SK-N-SH (cell line): Measurements from ENCODE around the gene NACC1. TPM values are rescaled to one million over a fixed set of nuclear protein-coding genes. Genes with fewer than 3 reads are reported as not detected.

Source experiments
- CTCF ChIA-PET: fragments of 300-600, 350-600 bp; formaldehyde crosslinking; extraction: SDS; loops from one replicate; lab custom pipeline; 2021; lab: Yijun Ruan, JAX
- POLR2A ChIA-PET: fragments of 350-600 bp; sonication (Branson Sonifier 250); formaldehyde crosslinking; extraction: SDS; loops from one replicate; lab custom pipeline; 2020; ENCODE audit warnings: antibody characterized with exemption, inconsistent platforms; lab: Yijun Ruan, JAX
- DNase-seq: peaks from one replicate; pipeline ENCODE4 v3.0.0; 2012
- H2AFZ ChIP-seq: fragments of 200-600 bp; sonication (generic); 2 replicates; pipeline ENCODE4 v1.8.1; 2016; ENCODE audit warnings: antibody characterized with exemption, mild to moderate bottlenecking, low read depth
- H3F3A ChIP-seq: fragments of 200-600 bp; sonication (generic); replicated peaks from 2 replicates; pipeline ENCODE3; 2016; ENCODE audit warnings: antibody characterized with exemption, mild to moderate bottlenecking; ENCODE audit not compliant: insufficient read depth
- H3K27ac ChIP-seq, 2 experiments: fragments of 200-500 bp in 1 of 2; fragments of 200-600 bp in 1 of 2; sonication (Bioruptor generic) in 1 of 2; sonication (generic), shearing (Covaris generic) in 1 of 2; 2 replicates each; pipeline versions ENCODE4 v1.5.1 to v1.6.1; 2014 to 2016; ENCODE audit warnings: low read depth in 2 of 2, inconsistent platforms in 1 of 2, low read length in 1 of 2, mild to moderate bottlenecking in 1 of 2, mixed read lengths in 1 of 2
- H3K27me3 ChIP-seq: fragments of 200-600 bp; sonication (generic), shearing (Covaris generic); 2 replicates; pipeline ENCODE4 v1.6.1; 2016; ENCODE audit warnings: mixed run types; ENCODE audit not compliant: insufficient read depth
- H3K36me3 ChIP-seq, 2 experiments: fragments of 200-500 bp in 1 of 2; fragments of 200-600 bp in 1 of 2; sonication (Bioruptor generic) in 1 of 2; sonication (generic) in 1 of 2; replicated peaks in 1 of 2; 2 replicates each; pipeline versions ENCODE3 to v1.5.1; 2014 to 2016; ENCODE audit warnings: low read length in 1 of 2, mild to moderate bottlenecking in 1 of 2; ENCODE audit not compliant: insufficient read depth in 2 of 2, control insufficient read depth in 1 of 2
- H3K4me1 ChIP-seq, 2 experiments: fragments of 200-500 bp in 1 of 2; fragments of 200-600 bp in 1 of 2; sonication (Bioruptor generic) in 1 of 2; sonication (generic), shearing (Covaris generic) in 1 of 2; 2 replicates each; pipeline versions ENCODE4 v1.5.1 to v1.6.1; 2014 to 2016; ENCODE audit warnings: low read depth in 1 of 2, low read length in 1 of 2, mixed run types in 1 of 2; ENCODE audit not compliant: insufficient read depth in 2 of 2, control insufficient read depth in 1 of 2
- H3K4me2 ChIP-seq: fragments of 200-600 bp; sonication (generic), shearing (Covaris generic); 2 replicates; pipeline ENCODE4 v1.6.1; 2017; ENCODE audit warnings: mixed run types
- H3K4me3 ChIP-seq, 2 experiments: fragments of 200-500 bp in 1 of 2; fragments of 200-600 bp in 1 of 2; sonication (Bioruptor generic) in 1 of 2; sonication (generic), shearing (Covaris generic) in 1 of 2; 2 replicates each; pipeline versions ENCODE4 v1.5.1 to v1.8.1; 2014 to 2016; ENCODE audit warnings: low read depth in 2 of 2, inconsistent platforms in 1 of 2, low read length in 1 of 2, mild to moderate bottlenecking in 1 of 2, mixed read lengths in 1 of 2, moderate library complexity in 1 of 2
- H3K79me2 ChIP-seq: fragments of 200-600 bp; sonication (generic); 2 replicates; pipeline ENCODE4 v1.8.1; 2017; ENCODE audit warnings: mild to moderate bottlenecking; ENCODE audit not compliant: insufficient read depth
- H3K9ac ChIP-seq: fragments of 200-600 bp; sonication (generic); 2 replicates; pipeline ENCODE4 v1.6.1; 2017; ENCODE audit warnings: mixed run types
- H3K9me2 ChIP-seq: fragments of 200-600 bp; sonication (generic); 2 replicates; pipeline ENCODE4 v1.6.1; 2017; ENCODE audit warnings: mixed run types
- H3K9me3 ChIP-seq: fragments of 200-600 bp; sonication (generic); 2 replicates; pipeline ENCODE4 v1.6.1; 2017; ENCODE audit warnings: mixed run types, mild to moderate bottlenecking, moderate library complexity
- H4K20me1 ChIP-seq: fragments of 200-600 bp; sonication (generic); 2 replicates; pipeline ENCODE4 v1.6.1; 2017; ENCODE audit warnings: mild to moderate bottlenecking, mixed run types; ENCODE audit not compliant: insufficient read depth
- CHD2 ChIP-seq: fragments of 150-350 bp; IDR thresholded peaks from 2 replicates; pipeline ENCODE4 v1.6.1; 2018; ENCODE audit warnings: low read length; ENCODE audit not compliant: partially characterized antibody
- CTCF ChIP-seq: fragments of 200-600 bp; sonication (generic); IDR thresholded peaks from 2 replicates; pipeline ENCODE4 v1.6.1; 2017; ENCODE audit warnings: antibody characterized with exemption, mild to moderate bottlenecking, moderate library complexity
- EZH2phosphoT487 ChIP-seq: fragments of 200-600 bp; sonication (generic); IDR thresholded peaks from 2 replicates; pipeline ENCODE4 v1.6.1; 2017; ENCODE audit warnings: low read depth, mixed run types, mild to moderate bottlenecking, antibody characterized with exemption, moderate library complexity, borderline replicate concordance
- FOSL2 ChIP-seq: IDR thresholded peaks from 2 replicates; pipeline ENCODE4 v1.4.0; 2012; ENCODE audit warnings: low read depth, mild to moderate bottlenecking, moderate library complexity, borderline replicate concordance
- FOXJ3 ChIP-seq: sonication (generic); formaldehyde crosslinking; IDR thresholded peaks from 2 replicates; pipeline ENCODE4 v1.5.1; 2020; ENCODE audit warnings: mild to moderate bottlenecking, missing genetic modification reagents
- JUND ChIP-seq: IDR thresholded peaks from 2 replicates; pipeline ENCODE4 v1.4.0; 2012
- MAX ChIP-seq: IDR thresholded peaks from 2 replicates; pipeline ENCODE4 v1.4.0; 2012; ENCODE audit warnings: low read depth
- POLR2AphosphoS5 ChIP-seq: IDR thresholded peaks from 2 replicates; pipeline ENCODE4 v1.6.1; 2012; ENCODE audit warnings: low read depth, low read length
- RCOR1 ChIP-seq: fragments of 150-350 bp; IDR thresholded peaks from 2 replicates; pipeline ENCODE4 v1.6.1; 2017; ENCODE audit warnings: antibody characterized with exemption, low read length
- REST ChIP-seq: IDR thresholded peaks from 2 replicates; pipeline ENCODE4 v1.6.1; 2012; ENCODE audit warnings: mild to moderate bottlenecking, low read depth, low read length, moderate library complexity
- SIN3A ChIP-seq: IDR thresholded peaks from 2 replicates; pipeline ENCODE4 v1.6.1; 2012; ENCODE audit warnings: low read depth, mild to moderate bottlenecking, low read length, moderate library complexity, borderline replicate concordance
- ZBTB33 ChIP-seq: IDR thresholded peaks from 2 replicates; pipeline ENCODE4 v1.4.0; 2012; ENCODE audit warnings: low read depth, borderline replicate concordance
- WGBS: methylation state at CpG from one replicate; pipeline ENCODE4 v1.1.6; 2017; ENCODE audit warnings: low lambda C conversion rate; 5-methylcytosine and 5-hydroxymethylcytosine counted together
- polyA plus RNA-seq, 3 experiments: library from polyadenylated mRNA; depleted of rRNA; stranded (reverse); fragments of >200 nt; gene quantifications; 2 replicates each; pipeline ENCODE4 v1.2.3, GENCODE V29; 2012
- TF ChIP-seq, protein P1 (sequence below): IDR thresholded peaks from 2 replicates; pipeline ENCODE4; 2012

NACC1 gene
- polyA plus RNA-seq, 1 of the 3 experiments (the other 2 are of a cell fraction), result 127 TPM

DNA sequence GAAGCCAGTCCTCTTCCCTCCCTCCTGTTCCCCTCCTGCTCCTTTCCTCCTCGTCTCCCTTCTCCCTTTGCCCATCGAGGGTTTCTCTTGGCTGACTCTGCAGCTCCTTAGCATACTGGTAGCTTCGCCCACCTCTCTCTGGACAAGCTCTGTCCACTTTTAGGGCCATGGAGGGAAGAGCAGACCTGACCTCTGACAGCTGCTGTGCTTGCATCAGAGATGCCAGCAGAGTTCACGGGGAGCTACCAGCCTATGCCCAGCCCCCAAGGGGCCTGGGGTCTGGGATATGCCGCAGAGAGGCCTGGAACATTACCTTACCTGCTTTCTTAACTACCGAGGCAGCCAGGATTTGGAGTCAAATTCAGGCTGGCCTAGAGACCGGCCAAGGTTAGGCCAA lies 35.1 kb upstream of the NACC1 start:
- Histone ChIP-seq H3K9me3 (no peaks in the 10 kb centered on the region), H3F3A (no peaks in the 10 kb centered on the region), H3K4me1 (peaks cover 10 to 27% of the 10 kb centered on the region in 2 experiments; a peak in 3 of 4 replicates), H3K9ac (no peak overlapping the region), H3K4me3 (no peak overlapping the region), H3K36me3 (peaks cover 13 to 40% of the 10 kb centered on the region in 2 experiments), H3K27me3 (no peaks in the 10 kb centered on the region)
- POLR2A ChIA-PET, result interaction anchor here (0.6 kb wide), 1 partner anchor 22 kb away, joined by 3 read pairs; no protein-coding TSS in a partner anchor
- no peak for TF ChIP-seq EZH2phosphoT487
- no peak for TF ChIP-seq CHD2
- TF ChIP-seq SIN3A, result no peak
- no peak for TF ChIP-seq FOSL2
- TF ChIP-seq REST, result no peak
- no peak for TF ChIP-seq MAX
- TF ChIP-seq JUND, result no peak
- TF ChIP-seq, protein P1, sequence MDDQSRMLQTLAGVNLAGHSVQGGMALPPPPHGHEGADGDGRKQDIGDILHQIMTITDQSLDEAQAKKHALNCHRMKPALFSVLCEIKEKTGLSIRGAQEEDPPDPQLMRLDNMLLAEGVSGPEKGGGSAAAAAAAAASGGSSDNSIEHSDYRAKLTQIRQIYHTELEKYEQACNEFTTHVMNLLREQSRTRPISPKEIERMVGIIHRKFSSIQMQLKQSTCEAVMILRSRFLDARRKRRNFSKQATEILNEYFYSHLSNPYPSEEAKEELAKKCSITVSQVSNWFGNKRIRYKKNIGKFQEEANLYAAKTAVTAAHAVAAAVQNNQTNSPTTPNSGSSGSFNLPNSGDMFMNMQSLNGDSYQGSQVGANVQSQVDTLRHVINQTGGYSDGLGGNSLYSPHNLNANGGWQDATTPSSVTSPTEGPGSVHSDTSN, result no peak
- TF ChIP-seq, all 33 proteins: peak for 0
- no peak for DNase-seq
- Histone ChIP-seq H3K9me2 (no peaks in the 10 kb centered on the region), H3K4me2 (no peak overlapping the region), H3K79me2 (no peaks in the 10 kb centered on the region), H3K27ac (no peak overlapping the region; a peak in 1 of 4 replicates), H4K20me1 (no peaks in the 10 kb centered on the region), H2AFZ (no peak overlapping the region)
- WGBS, result 86% methylated on average over 6 of the region's 7 CpGs
- CTCF ChIA-PET, result interaction anchor here (0.7 to 35.2 kb wide), 9 partner anchors 10 to 118 kb away, joined by 3 to 506 read pairs (median 6); no protein-coding TSS in a partner anchor

- peaks cover 10 to 21% of the 10 kb centered on the region in 2 experiments; a peak in 3 of 4 replicates for H3K4me1 ChIP-seq
- no peak overlapping the region for H3K9ac ChIP-seq
- H3K79me2 ChIP-seq, result no peaks in the 10 kb centered on the region
- no peak overlapping the region for H2AFZ ChIP-seq
- no peak overlapping the region for H3K4me3 ChIP-seq
- no peaks in the 10 kb centered on the region for H3F3A ChIP-seq
- no peaks in the 10 kb centered on the region for H3K9me2 ChIP-seq
- H4K20me1 ChIP-seq, result no peaks in the 10 kb centered on the region
- H3K27ac ChIP-seq, result no peak overlapping the region
- ChIA-PET POLR2A (no interaction called here), CTCF (interaction anchor here (1.2 to 35.2 kb wide), 6 partner anchors 9 to 118 kb away, joined by 3 to 506 read pairs (median 14); no protein-coding TSS in a partner anchor)
- peaks cover 13 to 40% of the 10 kb centered on the region in 2 experiments for H3K36me3 ChIP-seq
- DNase-seq, result no peak
- H3K27me3 ChIP-seq, result no peaks in the 10 kb centered on the region
- 100% methylated on average over 2 of the region's 9 CpGs for WGBS
- H3K4me2 ChIP-seq, result no peak overlapping the region
- H3K9me3 ChIP-seq, result no peaks in the 10 kb centered on the region
- TF ChIP-seq POLR2AphosphoS5 (no peak), REST (no peak), FOXJ3 (CRISPR knock-in tag) (no peak), CTCF (no peak), FOSL2 (no peak), RCOR1 (no peak), EZH2phosphoT487 (no peak), ZBTB33 (no peak)
These were observed 34.4 kb upstream of the NACC1 start for GRCh38 chr19:13083627-13084026.
